SW 1271 (cell line): ENCODE results near the gene B4GALNT2.
"Not testable (repeated sequence)": the region's sequence is repeated elsewhere in the genome, so short reads cannot be mapped to it uniquely, and the experiment has no call there.

ENCODE experiments used
- DNase-seq, 2 experiments: peaks; one replicate each; lab custom pipeline; 2025; lab: John Stamatoyannopoulos, UW

Gene B4GALNT2

DNA sequence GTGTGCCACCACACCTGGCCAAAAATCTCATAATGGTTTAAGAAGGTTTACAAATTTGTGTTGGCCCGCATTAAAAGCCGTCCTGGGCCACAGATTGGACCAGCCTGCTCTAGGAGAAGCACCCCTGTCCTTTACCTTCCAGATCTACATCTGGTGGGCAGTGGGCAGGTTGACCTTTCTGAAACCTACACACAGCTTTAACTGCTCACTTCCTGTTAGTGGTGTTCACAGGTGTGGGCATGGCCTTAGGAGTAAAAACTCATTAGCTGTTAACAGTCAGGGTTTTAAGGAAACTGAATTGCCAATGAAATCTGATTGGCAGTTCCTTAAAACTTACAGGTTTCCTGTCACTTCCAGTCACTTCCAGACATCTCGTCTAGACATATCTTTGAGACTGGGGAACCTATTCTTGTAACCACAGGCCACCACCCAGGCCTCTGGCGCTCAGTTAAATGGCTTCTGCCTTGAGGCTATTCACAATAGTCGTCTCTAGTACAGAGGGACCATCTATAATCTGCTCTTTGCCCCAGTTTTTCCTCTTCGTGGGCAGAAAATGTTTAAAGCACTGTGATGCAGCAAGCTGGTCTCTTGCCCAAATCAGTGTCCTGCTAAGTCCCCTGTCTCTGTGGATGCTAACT lies 48.5 kb downstream of the B4GALNT2 start:
- DNase-seq = no peak

DNA sequence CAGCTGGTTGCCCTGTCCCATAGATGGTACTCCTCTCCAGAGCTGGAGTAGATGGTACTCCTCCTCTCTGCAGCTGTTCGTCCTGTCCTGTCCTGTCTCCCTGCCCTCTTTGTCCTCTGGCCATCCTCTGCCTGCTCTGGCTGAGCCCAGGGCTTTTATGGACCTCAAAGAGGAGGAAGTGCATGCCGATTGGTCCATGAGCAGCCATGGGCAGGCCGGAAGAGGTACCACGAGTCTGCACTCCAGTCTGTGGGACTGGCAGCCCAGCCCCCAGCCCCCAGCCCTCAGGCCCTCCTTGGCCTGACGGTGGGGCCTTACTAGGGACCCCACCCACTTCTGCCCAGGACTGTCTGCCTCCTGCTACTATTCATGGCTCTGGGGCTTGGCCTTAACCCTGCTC lies 50.8 kb downstream of the B4GALNT2 start:
- no peak for DNase-seq

DNA sequence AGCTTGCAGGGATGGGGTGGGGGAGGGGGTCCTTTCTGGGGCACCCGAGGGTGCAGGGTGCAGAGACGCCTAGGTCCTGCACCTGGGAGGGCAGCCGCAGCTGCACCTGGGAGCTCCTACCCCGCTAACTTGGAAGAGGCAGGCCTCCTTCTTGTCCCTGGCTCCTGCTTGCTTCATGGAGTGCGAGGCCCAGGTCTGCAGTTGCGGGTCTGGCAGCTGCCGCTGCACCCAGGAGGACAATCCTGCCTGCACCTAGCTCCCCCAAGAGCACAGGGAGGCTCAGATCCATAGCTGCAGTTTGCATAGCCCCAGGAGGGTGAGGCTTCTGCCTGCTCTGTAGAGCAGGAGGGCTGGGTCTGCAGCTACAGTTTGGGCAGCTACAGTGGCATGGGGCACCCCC lies 51.2 kb downstream of the B4GALNT2 start:
- no peak for DNase-seq

DNA sequence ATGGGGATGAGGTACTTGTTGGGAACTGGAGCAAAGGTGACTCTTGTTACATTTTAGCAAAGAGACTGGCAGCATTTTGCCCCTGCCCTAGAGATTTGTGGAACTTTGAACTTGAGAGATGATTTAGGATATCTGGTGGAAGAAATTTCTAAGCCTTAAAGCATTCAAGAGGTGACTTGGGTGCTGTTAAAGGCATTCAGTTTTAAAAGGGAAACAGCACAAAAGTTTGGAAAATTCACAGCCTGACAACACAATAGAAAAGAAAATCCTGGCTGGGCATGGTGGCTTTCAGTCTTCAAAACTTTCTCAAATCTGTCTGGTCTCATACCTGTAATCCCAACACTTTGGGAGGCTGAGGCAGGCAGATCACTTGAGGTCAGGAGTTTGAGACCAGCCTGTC lies 52.0 kb downstream of the B4GALNT2 start:
- not testable (repeated sequence) for DNase-seq

DNA sequence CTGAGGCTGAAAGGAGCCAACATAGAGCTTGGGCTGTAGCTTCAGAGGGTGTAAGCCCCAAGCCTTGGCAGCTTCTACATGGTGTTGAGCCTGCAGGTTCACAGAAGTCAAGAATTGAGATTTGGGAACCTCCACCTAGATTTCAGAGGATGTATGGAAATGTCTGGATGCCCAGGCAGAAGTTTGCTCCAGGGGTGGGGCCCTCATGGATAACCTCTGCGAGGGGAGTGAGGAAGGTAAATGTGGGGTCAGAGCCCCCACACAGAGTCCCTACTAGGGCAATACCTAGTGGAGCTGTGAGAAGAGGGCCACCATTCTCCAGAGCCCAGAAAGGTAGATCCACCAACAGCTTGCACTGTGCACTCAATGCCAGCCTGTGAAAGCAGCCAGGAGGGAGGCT lies 52.8 kb downstream of the B4GALNT2 start:
- DNase-seq = not testable (repeated sequence)

DNA sequence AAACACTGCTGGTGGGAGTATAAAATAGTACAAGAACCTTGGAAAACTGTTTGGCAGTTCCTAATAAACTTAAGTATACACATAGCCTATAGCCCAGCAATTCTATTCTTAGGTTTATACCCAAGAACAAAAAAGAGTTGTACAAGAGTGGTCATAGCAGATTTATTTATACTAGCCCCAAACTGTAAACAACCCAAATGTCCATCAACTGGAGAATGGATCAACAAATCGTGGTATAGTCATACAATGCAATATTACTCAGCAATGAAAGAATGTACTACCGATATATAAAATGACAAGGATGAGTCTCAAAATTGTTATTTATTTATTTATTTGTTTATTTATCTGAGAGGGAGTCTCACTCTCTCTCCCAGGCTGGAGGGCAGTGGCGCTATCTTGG lies 54.7 kb downstream of the B4GALNT2 start:
- no peak for DNase-seq

DNA sequence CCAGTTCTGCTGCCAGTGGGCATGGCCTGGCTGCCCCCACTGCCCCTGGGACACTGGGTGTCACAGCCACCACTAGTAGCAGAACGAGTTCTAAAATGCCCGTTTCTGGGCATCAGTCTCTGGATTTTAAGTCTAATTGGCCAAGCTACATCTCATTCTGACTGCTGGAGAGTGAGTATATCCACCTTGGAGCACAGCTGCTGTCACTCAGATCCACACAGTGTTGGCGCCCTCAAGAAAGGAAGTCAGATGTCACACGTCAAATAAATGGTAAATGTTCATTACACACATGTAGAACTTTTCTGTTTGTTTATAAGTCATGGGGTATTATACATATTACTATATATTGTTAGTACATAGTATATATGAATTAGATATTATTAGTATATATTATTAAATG lies 58.4 kb downstream of the B4GALNT2 start:
- DNase-seq = no peak

DNA sequence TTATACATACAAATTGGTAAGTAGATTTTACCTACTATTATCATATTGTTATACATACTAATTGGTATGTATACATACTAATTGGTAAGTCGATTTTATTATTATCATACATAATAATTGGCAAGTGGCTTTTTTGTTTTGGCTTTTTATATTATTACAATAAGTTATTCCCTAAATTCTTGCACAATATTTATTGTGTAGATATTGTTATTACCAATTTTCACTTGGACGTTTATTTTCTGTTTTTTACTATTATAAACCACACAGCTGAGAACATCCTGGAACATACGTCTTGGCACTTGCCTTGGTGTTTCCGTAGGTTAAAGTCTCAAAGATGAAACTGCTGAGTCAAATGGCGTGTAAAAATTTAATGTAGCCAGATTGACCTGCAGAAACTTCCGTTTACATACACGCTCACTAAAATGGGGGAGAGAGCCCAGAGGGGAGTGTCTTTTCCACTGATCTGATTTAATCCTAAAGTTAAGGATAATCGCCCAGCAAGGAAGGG lies 58.9 kb downstream of the B4GALNT2 start:
- DNase-seq = no peak

DNA sequence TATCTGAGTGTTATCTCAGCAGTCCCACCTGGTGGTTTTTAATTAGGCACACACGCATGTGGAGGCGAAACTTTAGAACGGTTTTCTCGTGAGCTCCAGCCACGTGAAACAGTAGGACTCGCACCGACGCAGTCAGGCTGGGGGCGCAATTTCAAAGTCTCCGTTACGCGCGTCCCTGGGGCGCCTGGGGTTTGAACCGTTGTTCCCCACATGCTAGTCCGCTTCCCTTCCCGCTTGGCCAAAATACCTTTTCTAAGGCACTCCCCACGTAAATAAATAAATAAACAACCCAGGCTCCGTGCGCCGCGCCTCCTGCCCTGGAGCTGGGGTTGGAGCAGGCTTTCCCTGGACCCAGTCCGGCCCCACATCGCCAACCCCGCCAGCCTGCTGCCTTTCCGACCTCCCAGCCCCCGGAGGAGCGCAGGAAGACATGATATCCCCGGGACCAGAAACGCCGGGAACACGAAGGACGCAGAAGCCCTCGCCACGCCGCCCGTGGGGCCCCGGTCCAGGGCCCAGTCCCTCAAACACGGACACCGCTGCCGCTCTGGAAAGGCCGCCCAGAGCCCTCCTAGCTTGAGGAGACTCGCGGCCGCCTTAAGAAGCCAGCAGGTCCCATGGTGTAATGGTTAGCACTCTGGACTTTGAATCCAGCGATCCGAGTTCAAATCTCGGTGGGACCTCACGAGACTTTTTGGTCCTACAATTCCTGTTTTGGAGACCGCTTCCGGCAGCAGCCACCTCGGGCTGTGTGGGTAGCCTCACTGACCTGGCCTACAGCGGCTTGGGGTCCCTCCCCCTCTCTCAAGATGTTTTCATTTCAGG lies 59.6 kb downstream of the B4GALNT2 start:
- peak; percentile 94 to 99 for DNase-seq

DNA sequence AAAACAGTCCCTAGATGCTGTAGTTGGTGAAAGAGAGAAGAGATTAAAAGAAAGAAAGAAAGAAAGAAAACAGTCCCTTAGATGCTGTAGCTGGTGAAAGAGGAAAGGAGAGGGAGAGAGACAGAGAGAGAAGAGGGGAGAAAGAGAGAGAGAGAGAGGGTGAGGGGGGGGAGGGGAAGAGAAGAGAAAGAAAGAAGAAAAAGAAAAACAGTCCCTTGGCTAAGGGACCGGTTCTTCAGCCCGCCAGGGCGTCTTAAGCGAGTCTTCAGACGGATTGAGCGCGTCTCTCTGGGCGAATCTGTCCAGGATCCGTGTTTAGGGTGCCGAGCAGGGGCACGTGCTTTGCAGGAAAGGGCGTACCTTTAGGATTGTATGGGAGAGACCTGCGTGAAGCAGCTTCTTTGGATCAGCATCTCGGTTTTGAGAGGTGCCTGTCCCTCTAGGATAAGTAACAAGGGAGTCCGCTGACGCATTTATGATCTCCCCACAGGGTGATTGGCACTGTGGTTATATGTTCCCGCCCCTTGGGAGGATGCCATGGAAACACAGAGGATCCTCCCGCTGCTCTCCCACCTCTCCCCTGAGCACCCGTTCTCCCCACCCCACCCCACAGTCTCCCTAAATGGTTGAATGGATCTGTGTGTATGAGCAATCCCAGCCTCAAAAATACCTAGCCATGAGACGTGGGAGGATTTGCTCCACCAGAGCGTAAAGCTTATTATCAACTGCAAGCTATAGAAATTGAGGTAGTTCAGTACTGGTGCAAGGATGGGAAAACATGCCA lies 61.1 kb downstream of the B4GALNT2 start:
- no peak for DNase-seq

DNA sequence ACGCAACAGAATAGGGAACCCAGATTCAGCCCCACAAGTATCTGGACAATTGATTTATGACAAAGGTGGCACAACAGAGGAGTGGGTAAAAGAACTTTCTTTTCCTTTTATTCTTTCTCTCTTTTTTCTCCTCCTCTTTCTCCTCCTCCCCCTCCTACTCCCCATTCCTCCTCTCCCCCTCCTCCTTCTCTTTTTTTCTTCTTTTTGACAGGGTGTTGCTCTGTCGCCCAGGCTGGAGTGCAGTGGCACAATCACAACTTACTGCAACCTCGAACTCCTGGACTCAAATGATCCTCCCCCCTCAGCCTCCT lies 61.7 kb downstream of the B4GALNT2 start:
- no peak for DNase-seq

DNA sequence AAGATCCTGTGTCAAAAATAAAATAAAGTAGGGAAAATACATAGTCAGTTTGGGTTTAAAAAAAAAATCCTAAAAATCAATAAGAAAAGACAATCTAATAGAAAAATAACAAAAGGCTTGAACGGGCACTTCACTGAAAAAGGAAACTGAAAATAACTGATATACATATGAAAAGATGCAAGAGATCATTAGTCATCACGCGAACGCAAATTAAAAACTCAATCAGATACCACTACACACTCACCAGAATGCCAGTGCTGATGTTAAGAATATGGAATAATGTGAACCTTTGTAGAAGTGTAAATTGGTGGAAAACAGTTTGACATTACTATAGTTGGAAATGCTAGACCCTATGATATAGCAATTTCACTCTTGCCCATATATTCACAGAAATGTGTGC lies 63.2 kb downstream of the B4GALNT2 start:
- no peak for DNase-seq

DNA sequence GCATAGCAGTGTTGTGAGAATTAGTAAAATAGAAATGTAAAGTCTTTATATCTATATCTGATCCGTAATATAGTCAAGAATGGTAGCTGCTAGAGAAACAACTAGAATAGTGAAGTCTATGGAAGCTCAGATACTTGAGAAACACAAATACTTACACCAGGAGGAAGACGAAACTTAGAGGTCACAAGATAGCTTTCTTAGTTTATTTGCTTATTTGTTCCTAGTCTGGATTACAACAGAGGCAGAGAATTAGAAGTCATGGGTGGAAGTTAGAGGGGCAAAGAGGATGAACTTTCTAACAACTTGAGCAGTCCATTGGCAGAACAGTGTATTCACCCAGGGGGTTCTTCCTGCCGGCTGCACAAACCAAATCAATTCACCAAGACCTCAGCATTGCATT lies 64.0 kb downstream of the B4GALNT2 start:
- DNase-seq = no peak

DNA sequence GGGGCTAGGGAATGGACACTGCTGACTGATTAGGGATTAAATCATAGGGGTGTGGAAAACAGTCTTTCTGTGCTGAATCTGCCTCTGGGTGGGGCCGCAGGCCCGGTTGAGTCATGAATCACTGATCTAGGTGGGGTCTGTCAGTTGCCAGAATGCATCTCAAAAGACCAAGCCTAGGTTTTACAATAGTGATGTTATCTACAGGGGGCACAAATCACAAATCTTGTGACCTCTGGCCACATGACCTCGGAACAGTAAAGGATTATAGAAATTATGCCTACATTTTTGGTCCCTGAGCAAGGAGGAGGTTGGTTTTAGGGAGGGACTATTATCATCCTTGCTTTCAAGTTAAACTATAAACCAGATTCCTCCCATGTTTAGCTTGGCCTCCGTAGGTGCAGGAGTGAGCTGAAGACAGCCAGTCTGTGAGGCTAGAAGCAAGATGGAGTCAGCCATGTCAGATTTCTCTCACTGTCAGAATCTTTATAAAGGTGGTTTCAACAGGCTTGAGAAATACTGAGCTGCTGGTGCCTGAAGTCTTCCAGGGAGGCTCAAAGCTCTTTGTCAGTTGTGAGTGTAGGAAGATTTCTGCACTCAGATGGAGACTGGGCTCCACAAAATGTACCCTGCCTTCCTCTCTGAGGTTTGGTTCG lies 64.9 kb downstream of the B4GALNT2 start:
- DNase-seq = no peak

DNA sequence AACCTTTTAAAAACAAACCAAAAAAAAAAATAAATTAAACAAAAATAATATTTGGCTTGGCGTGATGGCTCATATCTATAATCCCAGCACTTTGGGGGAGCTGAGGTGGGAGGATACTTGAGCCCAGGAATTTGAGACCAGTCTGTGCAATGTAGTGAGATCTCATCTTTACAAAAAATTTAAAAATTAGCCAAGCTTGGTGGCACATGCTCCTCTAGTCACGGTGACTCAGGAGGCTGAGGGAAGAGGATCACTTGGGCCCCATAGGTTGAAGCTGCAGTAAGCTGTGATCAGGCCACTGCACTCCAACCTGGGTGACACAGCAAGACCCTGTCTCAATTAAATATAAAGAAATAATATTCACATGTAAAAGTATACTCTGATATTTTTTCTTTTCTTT lies 65.6 kb downstream of the B4GALNT2 start:
- DNase-seq = no peak

DNA sequence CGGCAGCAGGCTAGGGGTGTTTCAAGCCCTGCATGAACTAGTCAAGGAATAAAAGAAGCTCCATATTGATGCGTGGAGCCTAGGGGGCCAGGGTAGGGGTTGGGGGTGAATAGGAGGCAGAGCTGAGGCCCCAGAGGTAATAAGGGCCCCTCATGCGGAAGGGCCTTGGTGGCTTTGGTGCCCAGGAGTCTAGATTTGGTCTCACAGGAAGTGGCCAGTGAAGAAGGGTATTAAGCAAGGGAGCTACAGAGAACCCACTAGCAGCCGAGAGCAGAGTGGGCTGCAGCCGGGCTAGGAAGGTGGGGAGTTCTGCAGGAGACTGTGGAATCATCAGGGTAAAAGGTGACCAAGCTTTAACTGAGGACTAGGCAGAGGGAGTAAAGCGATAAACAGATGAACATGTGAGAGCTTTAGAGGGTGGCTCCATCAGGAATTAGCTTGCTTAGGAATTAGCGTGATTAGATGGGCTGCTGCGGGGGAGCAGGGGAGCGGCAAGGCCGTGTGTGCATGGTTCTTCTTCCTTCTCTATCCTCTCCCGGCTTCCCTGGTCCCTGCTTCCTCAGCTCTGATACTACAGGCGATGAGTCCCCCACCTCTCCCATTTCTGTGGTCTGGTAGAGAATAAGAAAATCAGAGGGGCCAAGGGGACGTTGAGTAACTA lies 68.0 kb downstream of the B4GALNT2 start:
- DNase-seq = no peak

DNA sequence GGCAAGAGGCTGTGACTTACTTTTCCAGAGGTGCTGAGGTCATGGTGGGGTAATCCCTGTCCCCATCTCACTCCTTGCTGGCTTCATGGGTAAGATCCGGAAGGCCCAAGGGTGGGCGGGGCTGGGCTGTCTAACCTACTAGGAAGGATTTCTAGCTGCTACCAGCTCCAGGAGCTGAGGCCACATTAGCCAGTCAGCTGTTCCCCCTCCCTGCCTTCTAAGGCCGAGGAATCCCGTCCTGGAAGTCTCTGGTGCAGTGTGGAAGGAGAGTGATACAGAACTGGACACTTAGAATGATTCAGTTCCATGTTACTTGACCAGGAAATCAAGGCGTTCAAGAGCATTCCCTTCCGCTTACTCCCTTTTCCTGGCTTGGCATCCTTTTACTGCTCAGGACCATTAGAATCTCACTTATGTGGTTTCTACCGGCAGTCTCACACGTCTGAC lies 68.9 kb downstream of the B4GALNT2 start:
- DNase-seq = no peak

DNA sequence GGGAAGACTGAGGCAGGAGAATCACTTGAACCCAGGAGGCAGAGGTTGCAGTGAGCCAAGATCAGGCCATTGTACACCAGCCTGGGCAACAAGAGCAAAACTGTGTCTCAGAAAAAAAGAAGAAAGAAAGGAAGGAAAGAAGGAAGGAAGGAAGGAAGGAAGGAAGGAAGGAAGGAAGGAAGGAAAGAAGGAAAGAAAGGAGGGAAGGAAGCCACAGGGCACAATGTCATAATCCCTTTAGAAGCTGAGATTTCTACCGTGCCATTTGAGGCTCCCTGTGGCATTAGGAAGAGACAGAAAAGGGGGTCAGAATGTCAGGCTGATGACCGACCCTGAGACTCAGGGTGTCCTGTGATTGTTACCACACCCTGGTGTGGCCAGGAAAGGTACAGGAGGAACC lies 71.2 kb downstream of the B4GALNT2 start:
- no peak for DNase-seq

DNA sequence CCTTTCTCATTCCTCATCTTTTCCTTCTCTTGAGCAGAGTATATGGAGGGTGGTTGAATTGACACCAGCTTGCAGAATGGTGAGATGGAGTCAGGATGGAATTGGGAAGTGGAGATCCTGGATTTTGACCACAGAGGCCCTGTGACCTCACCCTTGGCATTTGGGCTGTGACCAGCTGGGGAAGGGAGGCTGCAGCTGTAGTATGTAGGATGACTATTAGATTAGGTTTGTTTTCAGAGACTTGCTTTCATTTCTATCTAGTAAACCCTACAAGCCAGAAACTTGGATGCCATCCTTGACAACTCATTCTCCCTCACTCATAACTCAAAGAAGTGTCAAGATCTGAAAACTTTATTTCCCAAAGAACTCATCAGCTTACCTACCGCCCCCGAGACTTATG lies 71.9 kb downstream of the B4GALNT2 start:
- no peak for DNase-seq

DNA sequence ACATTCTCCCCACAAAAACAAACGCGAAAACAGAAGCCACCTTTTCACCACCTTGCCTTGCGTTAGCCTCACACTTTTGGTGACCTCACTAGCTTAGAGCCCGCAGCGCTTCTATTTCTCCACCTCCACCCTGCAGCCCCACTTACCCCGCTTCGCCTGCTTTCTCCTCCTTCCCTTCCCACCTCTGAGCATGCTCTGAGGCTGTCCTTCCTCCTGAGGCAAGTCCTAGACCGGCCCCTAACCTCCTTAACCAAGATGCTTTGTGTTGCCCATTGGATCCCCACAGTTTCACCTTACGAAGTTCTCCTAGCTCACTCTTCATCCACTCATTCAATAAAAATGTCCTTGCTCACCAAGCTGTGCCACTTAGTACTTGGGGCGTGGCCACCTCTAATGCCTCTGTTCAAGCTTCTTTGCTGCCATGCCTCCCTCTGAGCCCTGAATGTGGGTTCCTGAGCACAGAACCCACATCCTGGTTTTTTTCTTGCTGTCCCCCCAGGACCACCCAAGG lies 76.5 kb downstream of the B4GALNT2 start:
- no peak for DNase-seq
